NCI-H1436 (cell line): ENCODE data around the gene RUNX2.

ENCODE experiments used
- DNase-seq: peaks from one replicate; lab custom pipeline; 2025; lab: John Stamatoyannopoulos, UW

RUNX2 gene

DNA sequence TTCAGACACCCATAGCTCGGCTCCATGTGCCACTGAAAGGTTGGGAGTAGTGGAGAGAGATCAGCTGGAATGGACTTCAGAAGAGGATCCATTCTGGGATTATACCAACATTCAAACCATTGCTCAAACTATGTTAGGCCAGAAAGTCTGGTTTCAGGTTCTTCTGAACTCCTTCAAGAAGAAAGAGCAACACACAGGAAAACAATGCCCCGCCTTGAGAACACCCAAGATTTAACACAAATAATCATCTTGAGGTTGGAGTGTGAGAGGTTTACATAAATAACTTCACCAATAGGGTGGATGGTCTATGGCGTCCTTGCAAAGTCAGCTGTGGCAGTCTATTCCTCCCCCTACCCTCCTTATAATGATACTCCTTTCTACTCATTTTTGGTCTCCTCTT is 261.2 kb downstream of the RUNX2 start:
- DNase-seq = no peak

DNA sequence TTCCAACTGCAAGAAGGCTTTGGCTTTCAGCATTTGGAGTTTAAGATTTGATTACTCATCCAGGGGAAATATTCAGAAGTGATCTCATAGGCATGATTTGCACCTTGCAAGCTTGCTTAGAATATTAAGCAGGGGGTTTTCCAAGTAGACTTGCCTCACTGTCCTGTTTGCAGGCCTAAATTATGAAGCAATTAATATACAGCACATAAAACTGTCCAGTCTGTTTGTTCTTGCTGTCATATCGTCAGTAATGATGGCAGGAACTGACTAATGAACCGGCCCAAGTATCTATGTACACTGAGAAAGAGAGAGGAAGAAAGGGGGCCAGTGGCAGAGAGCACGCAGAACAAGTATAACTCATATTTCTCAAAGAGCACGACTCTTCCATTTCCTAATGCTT is 262.1 kb downstream of the RUNX2 start:
- no peak for DNase-seq

DNA sequence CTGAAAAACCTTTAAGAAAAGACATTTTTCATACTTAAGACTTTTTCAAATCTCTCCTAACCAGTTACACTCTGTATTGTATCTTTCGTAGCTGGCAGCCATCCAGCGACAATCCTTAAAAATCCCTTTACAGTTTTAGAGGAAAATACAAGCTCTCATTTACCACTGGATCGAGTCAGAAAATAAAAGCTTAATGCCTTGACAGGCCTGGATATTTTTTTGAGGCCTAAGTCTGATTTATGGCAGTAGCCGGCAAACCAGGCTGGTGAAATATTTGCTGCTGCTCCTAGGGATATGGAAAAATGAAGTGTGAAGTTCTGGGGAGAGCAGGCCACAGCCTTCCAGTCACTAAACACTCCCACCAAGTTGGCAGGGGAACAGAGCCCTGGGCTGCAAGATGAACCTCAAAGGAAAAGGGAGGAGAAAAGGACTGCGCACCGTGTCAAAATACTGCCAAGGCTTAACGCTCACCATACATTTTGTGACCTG is 262.6 kb downstream of the RUNX2 start:
- DNase-seq = no peak

DNA sequence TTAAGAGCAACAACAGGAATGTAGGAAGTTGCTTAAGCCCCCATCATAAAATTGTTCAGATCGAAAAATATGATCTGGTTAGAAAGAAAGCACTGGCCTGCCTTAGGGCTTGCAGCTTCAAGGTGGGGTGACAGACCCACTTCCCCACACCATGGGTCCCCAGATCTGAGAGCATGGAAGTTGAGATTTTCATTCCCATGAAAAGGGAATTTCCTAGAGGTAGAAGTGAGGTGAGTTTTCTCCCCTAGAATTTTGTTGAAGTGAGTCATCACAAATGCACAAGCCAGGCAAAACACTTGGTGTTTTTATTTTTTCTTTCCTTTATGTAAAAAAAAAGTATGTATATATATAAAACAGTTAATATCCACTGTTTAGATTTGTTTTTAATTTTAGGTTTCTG is 263.2 kb downstream of the RUNX2 start:
- DNase-seq = no peak

DNA sequence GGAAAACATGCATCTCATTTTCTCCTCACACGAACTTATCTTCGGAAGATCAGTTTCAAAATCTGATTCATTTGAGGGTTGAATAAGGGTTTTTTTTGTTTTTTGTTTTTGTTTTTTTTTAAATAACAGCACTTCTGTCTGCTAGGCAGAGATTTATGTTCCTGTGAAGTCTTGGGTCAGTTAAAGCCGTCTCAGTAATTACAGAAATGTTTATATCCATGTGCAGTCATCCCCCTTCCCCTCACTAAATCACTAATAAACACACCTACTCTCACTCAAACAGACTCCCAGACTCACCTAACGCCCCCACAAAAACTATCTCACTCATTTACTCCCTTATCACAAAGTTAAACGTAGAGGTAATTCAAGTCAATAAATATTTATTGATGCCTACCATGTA is 263.8 kb downstream of the RUNX2 start:
- DNase-seq = no peak

DNA sequence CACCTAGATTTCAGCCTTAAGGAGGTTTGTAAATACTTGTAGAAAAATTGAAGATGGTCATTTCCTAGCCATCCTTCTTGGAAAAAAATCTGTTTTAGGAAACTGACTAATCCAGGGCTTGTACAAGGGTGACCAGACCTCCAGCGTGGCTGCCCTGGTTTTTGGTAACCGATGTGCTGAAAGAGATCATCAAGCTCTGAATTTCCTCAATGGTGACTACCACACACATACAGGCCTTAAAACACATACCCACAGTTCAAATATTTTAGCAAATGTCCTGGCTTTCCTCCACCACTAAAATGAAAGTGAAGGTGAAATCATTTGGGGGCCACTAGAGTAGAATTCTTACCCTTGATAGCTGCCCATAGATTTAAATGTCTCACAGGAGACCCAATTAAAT is 264.9 kb downstream of the RUNX2 start:
- DNase-seq = no peak

DNA sequence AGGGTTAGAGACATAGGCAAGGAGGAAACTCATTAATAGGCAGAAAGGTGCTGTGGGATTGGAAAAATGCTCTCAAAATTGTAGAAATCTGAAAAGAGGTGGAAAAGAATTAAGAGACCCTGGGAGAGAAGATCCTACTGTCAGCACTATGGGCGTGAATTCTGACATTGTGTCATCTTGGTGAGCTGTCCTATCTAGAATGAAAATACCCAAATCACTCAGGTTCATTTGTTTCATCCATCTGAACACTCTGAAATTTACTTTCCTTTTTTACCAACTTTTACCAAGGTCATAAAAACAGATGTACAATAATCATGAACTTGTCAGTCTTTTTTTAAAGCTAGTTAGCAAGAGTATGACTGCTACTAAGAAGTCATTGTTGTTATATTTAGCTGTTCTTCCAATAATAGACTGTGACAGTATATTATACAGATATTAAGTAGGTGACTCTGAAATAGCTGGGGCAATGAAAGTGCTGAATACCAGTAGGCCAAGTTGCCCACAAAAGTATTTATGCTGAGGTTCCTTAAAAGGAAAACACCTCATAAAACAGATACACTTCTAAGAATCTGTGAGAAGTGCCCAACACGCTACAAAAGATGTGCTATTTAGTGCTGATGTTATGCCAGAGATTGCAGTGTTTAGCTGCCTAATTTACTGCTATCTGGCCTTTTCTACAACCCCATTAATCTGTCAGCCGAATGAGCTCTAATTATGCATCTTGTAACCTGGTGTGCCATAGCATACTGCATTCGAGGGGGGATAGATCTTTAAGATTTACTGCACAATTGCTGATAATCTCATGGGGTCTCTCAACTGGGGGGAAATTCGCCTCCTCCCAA is 267.1 kb downstream of the RUNX2 start:
- DNase-seq = peak; percentile 33

DNA sequence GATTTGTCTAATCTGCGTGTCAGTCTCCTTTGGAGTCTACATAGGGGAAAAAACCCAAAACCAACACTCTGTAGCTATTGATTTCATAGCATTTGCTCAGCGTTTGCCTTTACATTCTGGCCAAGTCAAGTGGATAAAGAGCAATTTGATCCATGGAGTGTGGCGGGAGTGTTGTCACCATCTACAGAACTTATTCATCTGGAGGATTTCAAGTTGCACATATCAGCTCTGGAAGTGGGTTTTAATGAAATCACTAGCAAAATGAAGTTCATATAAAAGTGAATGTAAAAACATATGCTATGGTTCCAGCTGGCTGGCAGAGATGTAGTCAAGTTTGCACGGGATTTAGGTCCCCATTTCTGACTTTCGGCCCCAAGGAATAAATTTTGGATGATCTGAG is 269.3 kb downstream of the RUNX2 start:
- no peak for DNase-seq

DNA sequence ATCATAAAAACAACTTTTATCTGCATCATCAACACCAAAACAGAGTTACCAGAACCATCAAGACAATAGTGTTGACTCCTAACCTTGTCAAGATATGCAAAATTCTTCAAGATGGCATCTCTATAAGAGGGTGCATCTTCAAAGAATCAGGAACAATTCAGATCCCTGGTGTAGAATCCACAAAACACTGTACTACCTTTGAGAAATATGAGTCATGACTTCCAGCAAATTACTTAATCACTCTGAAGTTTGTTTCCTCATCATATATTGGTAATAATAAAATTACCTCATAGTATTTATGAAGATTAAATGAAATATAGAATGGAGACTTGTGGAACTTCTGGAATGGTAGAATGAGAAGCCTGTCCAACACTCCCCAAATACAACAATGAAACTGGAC is 270.9 kb downstream of the RUNX2 start:
- DNase-seq = no peak

DNA sequence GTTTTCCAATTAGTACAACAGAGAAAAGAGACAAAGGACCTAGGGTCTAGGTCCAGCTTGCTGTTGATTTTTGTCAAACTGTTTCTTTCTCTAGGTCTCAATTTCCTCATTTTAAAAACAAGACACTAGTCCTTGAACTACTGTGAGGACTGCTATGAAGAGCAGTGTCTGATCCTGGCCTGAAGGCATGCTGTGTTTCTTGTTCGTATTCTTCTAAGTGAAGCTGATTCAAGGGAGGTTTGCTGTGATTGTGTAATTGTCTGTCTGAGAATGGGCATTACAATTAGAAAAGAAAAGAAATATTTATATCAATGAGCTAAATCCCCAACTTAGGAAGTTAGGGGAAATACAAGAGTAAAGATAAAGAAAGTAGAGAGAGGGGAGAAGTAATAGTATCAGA is 277.8 kb downstream of the RUNX2 start:
- DNase-seq = no peak

DNA sequence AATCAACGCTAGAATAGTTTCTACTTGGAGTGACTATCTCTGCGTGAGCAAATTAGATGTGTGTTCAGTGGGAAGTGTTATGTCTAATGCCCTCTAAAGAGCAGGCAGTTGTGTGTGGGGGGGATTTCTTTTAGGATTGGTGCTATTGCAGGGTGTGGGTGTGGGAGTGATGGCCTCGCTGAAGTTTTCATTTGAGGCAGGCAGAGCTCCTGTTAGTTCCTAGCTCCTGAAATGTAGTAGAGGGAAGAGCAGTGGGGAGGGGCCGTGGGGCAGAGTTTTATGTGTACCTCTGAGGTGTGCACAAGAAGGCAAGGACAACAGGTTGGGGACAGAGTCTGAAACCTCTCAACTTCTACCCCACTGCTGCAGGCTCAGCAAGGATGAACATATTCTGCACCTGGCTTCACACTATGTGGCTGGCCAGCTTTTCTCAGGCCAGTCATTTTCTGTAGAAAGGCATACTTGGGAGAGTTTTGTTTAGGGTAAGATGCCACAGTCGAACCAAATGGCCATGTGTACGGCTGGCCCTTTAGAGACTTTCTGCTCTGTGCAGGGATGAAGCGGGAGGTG is 278.8 kb downstream of the RUNX2 start:
- DNase-seq = no peak

DNA sequence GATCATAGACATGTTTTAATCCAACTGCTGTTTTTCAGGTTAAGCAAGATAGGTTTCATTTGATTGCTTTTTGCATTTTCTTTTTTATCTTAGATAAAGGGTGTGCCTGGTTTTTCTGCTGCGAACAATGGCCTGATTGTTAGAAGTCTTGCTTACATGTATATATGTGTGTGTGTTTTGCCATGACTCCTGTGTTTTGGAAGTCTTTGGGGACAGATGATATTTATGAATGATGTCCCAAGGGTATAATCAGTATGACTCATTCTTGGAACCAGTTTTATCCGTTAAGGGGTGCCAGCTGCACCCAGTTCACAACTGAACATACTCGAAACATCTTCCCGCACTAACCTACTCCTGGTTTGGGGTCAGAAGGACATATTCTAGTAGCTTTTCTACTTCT is 279.7 kb downstream of the RUNX2 start:
- peak; percentile 35 for DNase-seq

DNA sequence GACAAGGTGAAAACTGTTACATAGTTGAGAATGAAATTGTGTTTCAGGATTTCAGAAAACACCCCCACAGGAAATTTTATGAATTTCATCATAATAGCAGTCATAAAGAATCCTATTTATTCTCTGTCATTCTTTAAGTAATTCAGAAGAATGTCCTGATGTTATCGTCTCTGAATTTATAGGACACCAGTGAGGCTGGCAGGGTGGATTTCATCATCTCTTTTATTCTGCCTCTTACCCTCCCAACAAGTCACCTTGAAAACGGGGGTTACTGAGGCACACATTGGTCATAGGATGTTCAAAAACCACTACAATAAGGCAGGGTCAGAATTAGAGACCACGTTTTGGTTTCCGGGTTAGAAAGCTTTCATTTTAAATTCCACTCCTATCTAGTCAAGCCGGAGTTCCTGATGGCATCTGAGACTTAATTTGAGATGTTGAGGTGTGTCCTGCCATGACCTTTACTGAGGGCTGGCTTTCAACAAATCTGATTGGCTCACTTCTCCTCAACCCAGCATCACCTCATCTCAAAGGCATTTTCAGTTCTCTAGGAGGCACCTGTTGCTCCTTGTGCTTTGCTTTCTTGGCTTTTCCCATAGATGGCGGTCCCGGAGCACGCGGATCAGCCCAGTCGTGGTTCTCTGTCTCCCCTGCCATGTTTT is 280.3 kb downstream of the RUNX2 start:
- no peak for DNase-seq

DNA sequence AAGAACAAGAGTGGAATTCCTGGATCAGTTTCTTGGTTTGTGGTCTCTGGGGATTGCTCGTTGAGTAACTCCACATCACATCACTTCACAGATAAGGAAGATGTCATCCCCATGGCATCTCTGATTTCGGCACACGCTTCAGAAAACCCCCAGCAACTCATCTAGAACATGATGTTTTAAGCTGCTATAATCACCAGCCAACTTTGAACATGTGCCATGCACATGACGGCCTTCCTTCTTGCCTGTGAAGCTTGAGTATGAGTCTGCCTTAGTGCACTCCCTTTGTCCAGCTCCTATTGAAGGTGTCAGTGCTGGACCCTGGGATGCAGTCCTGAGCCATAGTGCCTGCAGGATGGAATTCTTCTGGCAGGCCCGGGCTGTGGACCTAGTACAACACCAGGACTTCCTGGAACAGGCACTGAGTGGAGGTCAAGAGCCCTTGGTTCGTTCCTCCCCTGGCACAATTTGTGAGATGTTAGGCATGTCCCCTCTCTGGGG is 281.1 kb downstream of the RUNX2 start:
- no peak for DNase-seq

DNA sequence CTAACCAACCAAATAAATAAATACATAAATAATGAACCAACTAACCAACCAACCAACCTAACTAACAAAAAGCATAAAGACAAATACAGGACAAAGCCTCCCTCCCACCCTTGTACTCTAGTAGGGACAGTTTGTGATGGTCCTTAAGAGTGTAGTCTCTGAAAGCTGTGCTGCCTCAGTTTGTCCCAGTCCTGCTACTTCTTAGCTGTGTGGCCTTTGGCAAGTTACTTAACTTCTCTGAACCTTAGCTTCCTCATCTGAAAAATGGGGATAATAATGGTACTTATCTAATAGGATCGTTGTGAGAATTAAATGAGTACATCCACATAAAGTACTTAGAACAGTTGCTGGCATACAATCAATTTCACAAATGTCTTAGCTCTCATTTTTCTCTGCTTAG is 282.2 kb downstream of the RUNX2 start:
- no peak for DNase-seq

DNA sequence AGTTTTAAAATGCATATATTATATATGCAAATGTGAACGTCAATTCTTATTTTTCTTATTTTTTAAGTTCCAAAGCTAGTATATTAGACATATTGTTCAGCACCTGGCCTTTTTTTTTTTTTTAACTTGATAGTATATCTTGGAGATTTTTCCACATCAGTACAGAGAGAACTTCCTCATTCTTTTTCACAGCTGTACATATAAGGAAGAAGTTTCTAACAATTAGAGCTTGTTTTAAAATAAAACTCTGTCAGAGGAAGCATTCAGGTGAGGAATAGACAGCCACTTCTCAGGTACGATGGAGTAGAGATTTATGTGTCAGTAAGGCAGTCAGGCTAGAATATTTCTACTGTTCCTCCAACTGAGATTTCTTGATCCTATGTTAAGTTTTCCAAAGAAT is 282.7 kb downstream of the RUNX2 start:
- no peak for DNase-seq

DNA sequence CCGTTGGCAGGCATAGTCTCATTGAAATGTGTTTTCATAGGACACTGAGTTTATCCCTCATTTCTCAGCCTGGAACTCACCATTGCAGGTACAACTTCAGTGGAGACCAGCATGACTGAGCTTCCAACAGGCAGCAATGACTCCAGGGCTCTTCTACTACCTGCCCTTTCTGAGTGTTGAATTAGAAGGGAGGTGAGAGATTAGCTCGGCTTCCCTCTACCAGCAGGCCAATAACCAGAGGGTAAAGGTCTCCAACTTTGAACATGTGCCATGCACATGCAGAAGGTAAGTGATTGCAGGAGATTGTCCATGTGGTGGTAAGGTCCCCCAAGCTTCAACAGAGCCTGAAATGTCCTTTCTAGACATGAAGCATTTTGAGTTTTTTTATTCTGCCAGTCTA is 283.4 kb downstream of the RUNX2 start:
- no peak for DNase-seq

DNA sequence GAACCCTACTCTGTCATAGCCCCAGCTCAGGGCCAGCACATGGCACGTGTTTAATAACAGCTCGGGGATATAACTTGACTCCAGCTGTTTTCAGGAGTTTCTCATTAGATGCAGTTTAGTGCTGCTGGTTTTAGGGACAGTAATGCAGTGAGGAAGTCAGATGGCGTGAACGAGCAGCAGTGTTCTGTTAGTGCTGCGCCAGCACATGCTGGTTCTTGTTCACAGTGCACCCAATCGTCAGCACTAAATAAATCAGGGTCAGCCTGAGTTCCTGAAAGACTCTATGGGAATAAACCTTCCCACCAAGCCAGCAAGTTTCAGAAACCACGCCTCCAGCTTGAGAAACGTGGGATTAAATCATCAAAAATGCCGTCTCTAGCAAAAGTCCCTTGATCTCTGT is 285.5 kb downstream of the RUNX2 start:
- no peak for DNase-seq

DNA sequence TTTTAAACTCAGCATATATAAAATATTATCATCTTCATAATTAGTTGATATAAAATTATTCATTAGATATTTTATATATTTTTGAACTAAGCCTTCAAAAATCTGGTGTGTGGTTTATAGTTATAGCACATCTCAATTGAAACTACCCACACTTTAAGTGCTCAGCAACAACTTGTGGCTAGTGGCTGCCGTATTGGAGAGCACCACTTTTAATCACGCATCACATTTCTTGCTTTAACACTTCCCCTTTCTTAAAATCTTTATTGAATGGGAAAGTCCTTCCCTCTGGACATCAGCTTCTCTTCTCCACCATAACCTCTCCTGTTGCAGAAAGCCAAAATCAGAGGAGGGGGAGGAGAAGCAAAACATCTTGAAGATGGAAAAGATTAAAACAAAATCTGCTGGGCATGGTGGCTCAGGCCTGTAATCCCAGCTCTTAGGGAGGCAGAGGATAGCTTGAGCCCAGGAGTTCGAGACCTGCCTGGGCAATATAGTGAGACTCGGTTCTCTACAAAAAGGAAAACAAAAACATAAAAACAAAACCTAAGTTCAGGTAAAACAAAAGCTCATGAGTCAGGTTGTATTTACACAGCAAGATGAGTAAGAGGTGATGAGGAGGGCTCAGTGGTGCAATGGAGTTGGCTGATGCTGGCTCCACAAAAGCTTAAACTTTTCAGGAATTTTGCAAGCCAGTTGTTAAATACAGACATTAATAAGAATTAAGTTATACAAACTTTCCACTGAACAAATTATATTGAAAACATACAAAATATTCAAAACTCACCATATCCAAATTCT is 286.6 kb downstream of the RUNX2 start:
- DNase-seq = no peak

DNA sequence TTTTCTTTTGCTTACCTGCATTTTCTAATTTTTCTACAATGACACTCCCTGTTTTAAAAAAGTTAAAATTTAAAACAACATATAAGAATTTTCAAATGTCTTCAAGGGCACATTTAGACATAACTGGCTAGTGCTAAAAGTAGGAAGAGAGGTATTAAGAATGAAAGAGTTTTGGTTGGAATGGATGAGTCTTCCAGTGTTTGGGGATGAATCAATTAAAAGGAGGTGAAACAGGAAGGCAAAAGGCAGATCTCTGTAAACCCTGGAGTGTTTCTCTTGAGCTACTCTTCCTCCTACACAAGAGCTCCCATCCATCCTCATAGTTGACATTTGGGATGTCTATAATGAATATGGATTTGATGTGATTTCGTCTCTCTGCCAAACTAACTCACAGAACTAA is 288.1 kb downstream of the RUNX2 start:
- DNase-seq = no peak

DNA sequence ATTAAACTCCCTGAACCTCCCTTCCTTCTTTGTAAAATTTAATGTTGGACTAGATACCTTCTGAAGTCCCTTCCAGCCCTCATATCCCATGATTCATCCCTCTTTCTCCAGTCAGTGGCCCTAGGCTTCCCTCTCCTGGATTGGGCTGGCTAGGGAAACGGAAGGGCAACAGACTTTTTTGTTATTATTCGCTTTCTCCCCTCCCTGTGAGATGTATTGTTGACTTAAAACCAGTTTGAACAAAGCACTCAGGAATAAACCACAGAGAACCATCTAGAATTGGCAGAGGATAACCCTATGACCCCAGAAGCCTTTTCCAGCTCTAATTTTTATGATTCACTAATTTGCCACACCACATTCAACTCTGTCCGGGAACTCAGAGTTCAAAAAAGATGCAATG is 289.3 kb downstream of the RUNX2 start:
- DNase-seq = no peak

DNA sequence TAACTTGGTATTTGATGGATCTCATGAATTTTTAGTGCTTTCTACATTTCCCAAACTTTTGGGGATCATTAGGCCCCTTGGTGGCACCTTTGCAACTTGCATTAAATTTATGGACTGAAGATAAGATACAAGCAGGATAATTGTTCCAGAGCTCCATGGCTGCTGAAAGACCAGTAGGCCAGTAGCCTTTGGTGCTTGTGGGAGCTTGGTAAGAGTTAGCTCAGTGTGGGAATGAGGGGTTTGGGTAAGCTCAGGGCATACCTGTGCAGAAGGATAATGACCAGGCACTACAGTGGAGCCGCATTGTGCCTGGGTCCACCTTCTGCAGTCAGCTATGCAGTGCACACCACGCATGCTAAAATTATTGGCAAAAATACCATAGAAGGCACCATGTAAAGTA is 290.1 kb downstream of the RUNX2 start:
- no peak for DNase-seq
